ENCODE results near the gene TMEM184A.

Gene TMEM184A

DNA sequence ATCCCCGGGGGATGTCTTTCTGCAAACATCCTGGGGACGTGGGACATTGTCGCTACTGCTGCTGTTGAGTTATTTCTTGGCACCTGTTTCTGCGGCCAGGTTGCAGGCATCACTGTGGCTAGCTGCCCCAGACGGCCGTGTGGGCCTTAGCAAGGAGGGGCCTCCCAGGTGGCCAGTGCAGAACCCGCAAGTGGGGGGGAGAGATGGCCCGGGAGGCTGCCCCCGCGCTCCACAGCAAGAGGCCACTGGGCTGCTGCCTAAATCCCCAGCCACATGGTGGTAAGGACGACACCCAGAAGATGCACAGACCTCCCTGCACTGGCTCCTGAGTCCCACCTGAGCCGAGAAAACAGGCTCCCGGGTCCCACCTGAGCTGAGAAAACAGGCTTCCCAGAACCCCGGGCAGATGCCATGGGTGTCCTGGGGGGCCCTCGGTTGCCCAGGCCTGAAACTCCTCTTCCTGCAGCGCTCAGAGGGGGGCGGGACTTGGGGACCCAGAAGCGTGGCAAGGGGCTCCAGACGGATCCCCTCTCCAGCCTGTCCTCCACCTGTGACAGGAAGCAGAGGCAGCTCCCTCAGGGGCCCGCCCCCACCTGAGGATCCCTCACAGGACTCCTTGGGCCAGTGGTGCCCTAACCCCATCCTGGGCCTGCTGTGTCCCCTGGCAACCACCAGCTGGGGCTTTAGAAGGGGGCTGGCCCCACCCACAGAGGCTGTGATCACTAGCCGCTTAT lies 26.5 kb downstream of the TMEM184A start:
- Histone ChIP-seq H2AFZ (ENCODE audit: low read depth, low read length) (no peak overlapping the region), H3K27me3 (ENCODE audit: low read depth, low read length) (0 out of 2 replicates have a peak, but pooled peaks cover 4% of the 10 kb centered on the region), H4K20me1 (ENCODE audit: insufficient read depth, low read length) (peaks cover 29% of the 10 kb centered on the region), H3K4me2 (ENCODE audit: low read length) (0 out of 2 replicates have a peak overlapping the region, but pooled peaks have one; percentile 77), H3K4me3 (ENCODE audit: low read length) (no peak overlapping the region), H3K4me1 (ENCODE audit: low read length) (peaks cover 22% of the 10 kb centered on the region), H3K27ac (ENCODE audit: low read length) (no peak overlapping the region), H3K9me3 (ENCODE audit: insufficient read depth, low read length) (no peaks in the 10 kb centered on the region), H3K9ac (ENCODE audit: low read length) (no peak overlapping the region), H3K79me2 (ENCODE audit: low read length) (peaks cover 40% of the 10 kb centered on the region), H3K36me3 (replicated peaks; ENCODE audit: low read depth, low read length) (no peaks in the 10 kb centered on the region)
- TF ChIP-seq EZH2phosphoT487 (IDR thresholded peaks at IDR 0.05; ENCODE audit: low read depth), result no peak
- TF ChIP-seq, protein P1, sequence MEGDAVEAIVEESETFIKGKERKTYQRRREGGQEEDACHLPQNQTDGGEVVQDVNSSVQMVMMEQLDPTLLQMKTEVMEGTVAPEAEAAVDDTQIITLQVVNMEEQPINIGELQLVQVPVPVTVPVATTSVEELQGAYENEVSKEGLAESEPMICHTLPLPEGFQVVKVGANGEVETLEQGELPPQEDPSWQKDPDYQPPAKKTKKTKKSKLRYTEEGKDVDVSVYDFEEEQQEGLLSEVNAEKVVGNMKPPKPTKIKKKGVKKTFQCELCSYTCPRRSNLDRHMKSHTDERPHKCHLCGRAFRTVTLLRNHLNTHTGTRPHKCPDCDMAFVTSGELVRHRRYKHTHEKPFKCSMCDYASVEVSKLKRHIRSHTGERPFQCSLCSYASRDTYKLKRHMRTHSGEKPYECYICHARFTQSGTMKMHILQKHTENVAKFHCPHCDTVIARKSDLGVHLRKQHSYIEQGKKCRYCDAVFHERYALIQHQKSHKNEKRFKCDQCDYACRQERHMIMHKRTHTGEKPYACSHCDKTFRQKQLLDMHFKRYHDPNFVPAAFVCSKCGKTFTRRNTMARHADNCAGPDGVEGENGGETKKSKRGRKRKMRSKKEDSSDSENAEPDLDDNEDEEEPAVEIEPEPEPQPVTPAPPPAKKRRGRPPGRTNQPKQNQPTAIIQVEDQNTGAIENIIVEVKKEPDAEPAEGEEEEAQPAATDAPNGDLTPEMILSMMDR (IDR thresholded peaks at IDR 0.05; ENCODE audit: low read depth, low read length), result no peak

DNA sequence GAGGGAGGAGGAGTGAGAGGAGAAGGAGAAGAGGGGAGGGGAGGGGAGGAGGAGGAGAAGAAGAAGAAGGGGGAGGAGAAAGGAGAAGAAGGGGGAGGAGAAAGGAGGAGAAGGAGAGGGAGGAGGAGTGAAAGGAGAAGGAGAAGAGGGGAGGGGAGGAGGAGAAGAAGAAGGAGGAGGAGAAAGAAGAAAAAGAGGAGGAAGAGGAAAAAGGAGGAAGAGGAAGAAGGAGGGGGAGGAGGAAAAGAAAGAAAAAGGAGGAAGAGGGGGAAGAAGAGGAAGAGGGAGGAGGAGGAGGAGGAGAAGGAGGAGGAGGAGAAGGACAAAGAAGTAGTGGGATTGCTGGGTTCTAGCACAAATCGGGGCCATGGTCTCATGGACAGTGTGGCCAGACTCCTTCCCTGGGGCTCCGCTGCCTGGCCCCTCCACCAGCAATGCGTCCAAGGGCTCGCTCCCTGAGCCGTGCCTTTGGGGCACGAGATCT lies 29.7 kb downstream of the TMEM184A start:
- no peaks in the 10 kb centered on the region for H4K20me1 ChIP-seq (ENCODE audit: insufficient read depth, low read length)
- H2AFZ ChIP-seq (ENCODE audit: low read depth, low read length), result no peak overlapping the region
- H3K79me2 ChIP-seq (ENCODE audit: low read length), result peaks cover 7% of the 10 kb centered on the region
- no peak overlapping the region for H3K27ac ChIP-seq (ENCODE audit: low read length)
- no peaks in the 10 kb centered on the region for H3K9me3 ChIP-seq (ENCODE audit: insufficient read depth, low read length)
- H3K4me3 ChIP-seq (ENCODE audit: low read length), result no peak overlapping the region
- no peak overlapping the region for H3K9ac ChIP-seq (ENCODE audit: low read length)
- H3K4me2 ChIP-seq (ENCODE audit: low read length), result no peak overlapping the region
- no peaks in the 10 kb centered on the region for H3K36me3 ChIP-seq (replicated peaks; ENCODE audit: low read depth, low read length)
- TF ChIP-seq EZH2phosphoT487 (IDR thresholded peaks at IDR 0.05; ENCODE audit: low read depth), result no peak
- TF ChIP-seq, protein P1 (IDR thresholded peaks at IDR 0.05; ENCODE audit: low read depth, low read length), result no peak
- H3K27me3 ChIP-seq (ENCODE audit: low read depth, low read length), result 0 out of 2 replicates have a peak, but pooled peaks cover 4% of the 10 kb centered on the region
- H3K4me1 ChIP-seq (ENCODE audit: low read length), result no peaks in the 10 kb centered on the region

DNA sequence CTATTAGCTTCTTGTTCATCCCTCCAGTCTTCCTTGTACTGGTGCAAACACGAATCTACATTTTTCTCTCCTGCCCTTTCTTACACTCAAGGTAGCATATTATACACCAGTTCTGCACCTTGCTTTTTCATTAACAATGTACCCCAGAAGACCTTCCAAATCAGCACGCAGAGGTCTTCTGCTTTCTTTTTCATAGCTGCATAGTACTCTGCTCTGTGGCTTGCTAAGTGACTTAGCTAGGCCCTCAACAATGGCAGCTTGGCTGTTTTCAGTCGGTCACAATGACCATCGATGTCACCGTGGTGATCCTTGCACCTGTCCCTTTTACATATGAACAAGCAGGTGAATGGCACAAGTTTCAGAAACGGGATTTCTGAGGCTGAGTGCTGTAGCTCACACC lies 30.6 kb downstream of the TMEM184A start:
- no peaks in the 10 kb centered on the region for H3K79me2 ChIP-seq (ENCODE audit: low read length)
- no peak overlapping the region for H3K27ac ChIP-seq (ENCODE audit: low read length)
- H2AFZ ChIP-seq (ENCODE audit: low read depth, low read length), result no peak overlapping the region
- H3K36me3 ChIP-seq (replicated peaks; ENCODE audit: low read depth, low read length), result no peaks in the 10 kb centered on the region
- no peaks in the 10 kb centered on the region for H3K4me1 ChIP-seq (ENCODE audit: low read length)
- H3K9ac ChIP-seq (ENCODE audit: low read length), result no peak overlapping the region
- H3K4me2 ChIP-seq (ENCODE audit: low read length), result no peak overlapping the region
- H3K4me3 ChIP-seq (ENCODE audit: low read length), result no peak overlapping the region
- H4K20me1 ChIP-seq (ENCODE audit: insufficient read depth, low read length), result no peaks in the 10 kb centered on the region
- 0 out of 2 replicates have a peak, but pooled peaks cover 4% of the 10 kb centered on the region for H3K27me3 ChIP-seq (ENCODE audit: low read depth, low read length)
- no peaks in the 10 kb centered on the region for H3K9me3 ChIP-seq (ENCODE audit: insufficient read depth, low read length)
- TF ChIP-seq, protein P1 (IDR thresholded peaks at IDR 0.05; ENCODE audit: low read depth, low read length), result no peak
- TF ChIP-seq EZH2phosphoT487 (IDR thresholded peaks at IDR 0.05; ENCODE audit: low read depth), result no peak

DNA sequence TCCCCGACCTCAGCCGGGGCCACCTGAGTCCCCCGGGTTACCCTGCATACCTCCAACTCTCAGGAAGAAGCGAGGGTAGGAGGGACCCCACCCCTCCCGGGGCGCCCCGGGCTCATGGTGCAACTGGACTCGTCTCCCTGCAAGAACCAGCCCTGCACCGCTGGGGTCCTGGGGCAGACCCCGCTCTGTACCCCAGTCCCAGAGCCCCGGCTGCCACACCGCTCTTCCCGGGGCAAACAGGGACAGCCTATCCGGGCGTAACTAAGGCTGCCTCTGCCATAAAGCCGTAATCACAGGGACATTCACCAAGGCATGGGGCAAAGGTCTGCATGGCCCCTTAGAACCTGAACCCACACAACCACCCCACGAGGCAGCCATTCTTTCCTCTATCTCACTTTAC lies 32.2 kb downstream of the TMEM184A start:
- Histone ChIP-seq H3K79me2 (ENCODE audit: low read length) (no peaks in the 10 kb centered on the region), H3K4me2 (ENCODE audit: low read length) (no peak overlapping the region), H4K20me1 (ENCODE audit: insufficient read depth, low read length) (no peaks in the 10 kb centered on the region), H3K4me1 (ENCODE audit: low read length) (no peaks in the 10 kb centered on the region), H3K36me3 (replicated peaks; ENCODE audit: low read depth, low read length) (no peaks in the 10 kb centered on the region), H3K27me3 (ENCODE audit: low read depth, low read length) (0 out of 2 replicates have a peak, but pooled peaks cover 4% of the 10 kb centered on the region), H3K9me3 (ENCODE audit: insufficient read depth, low read length) (no peaks in the 10 kb centered on the region), H2AFZ (ENCODE audit: low read depth, low read length) (no peak overlapping the region), H3K9ac (ENCODE audit: low read length) (no peak overlapping the region), H3K4me3 (ENCODE audit: low read length) (no peak overlapping the region), H3K27ac (ENCODE audit: low read length) (no peak overlapping the region)
- TF ChIP-seq, protein P1 (IDR thresholded peaks at IDR 0.05; ENCODE audit: low read depth, low read length), result no peak
- no peak for TF ChIP-seq EZH2phosphoT487 (IDR thresholded peaks at IDR 0.05; ENCODE audit: low read depth)
